ENCODE measurements around the gene SBF2. TPM values are rescaled to one million over a fixed set of nuclear protein-coding genes. Genes with fewer than 3 reads are reported as not detected.

Gene SBF2
- total RNA-seq, 1 experiment from 2014 or later, result 30.2 TPM

- H3K23me2 ChIP-seq (ENCODE audit: insufficient read length, low read depth, low read length, poor library complexity, severe bottlenecking), result peaks cover 2% of the 10 kb centered on the region
- H3K36me3 Mint-ChIP-seq (ENCODE audit: insufficient read depth in 1 of 3, low read depth in 3 of 3), result peaks cover 24 to 26% (median 25%) of the 10 kb centered on the region in 3 experiments
- H3K27ac Mint-ChIP-seq, result peak overlapping the region in 2 of 3 experiments; percentile 32 to 53; a peak in 3 of 7 replicates
- H3K14ac ChIP-seq (ENCODE audit: insufficient read depth, low read length), result no peak overlapping the region
- no peak overlapping the region for H3K18ac ChIP-seq (ENCODE audit: insufficient read length, low read depth, low read length)
- no peaks in the 10 kb centered on the region for H3K9me3 ChIP-seq (ENCODE audit: control insufficient read depth, low read depth, low read length)
- TF ChIP-seq, protein P1, sequence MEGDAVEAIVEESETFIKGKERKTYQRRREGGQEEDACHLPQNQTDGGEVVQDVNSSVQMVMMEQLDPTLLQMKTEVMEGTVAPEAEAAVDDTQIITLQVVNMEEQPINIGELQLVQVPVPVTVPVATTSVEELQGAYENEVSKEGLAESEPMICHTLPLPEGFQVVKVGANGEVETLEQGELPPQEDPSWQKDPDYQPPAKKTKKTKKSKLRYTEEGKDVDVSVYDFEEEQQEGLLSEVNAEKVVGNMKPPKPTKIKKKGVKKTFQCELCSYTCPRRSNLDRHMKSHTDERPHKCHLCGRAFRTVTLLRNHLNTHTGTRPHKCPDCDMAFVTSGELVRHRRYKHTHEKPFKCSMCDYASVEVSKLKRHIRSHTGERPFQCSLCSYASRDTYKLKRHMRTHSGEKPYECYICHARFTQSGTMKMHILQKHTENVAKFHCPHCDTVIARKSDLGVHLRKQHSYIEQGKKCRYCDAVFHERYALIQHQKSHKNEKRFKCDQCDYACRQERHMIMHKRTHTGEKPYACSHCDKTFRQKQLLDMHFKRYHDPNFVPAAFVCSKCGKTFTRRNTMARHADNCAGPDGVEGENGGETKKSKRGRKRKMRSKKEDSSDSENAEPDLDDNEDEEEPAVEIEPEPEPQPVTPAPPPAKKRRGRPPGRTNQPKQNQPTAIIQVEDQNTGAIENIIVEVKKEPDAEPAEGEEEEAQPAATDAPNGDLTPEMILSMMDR (conservative IDR thresholded peaks at IDR 0.05), result no peak
- no peak overlapping the region for H2BK120ac ChIP-seq (ENCODE audit: low read depth, low read length, poor library complexity, severe bottlenecking)
- H4K8ac ChIP-seq (replicated peaks; ENCODE audit: insufficient read length, low read depth, low read length), result no peak overlapping the region
- H2AFZ ChIP-seq (ENCODE audit: low read length), result no peak overlapping the region
- no peak overlapping the region for H3K9ac ChIP-seq (ENCODE audit: extremely low read depth, insufficient read length, low read length)
- H2BK5ac ChIP-seq (ENCODE audit: insufficient read length, low read length), result no peak overlapping the region
- H3K79me1 ChIP-seq (ENCODE audit: insufficient read depth, low read depth, low read length, poor library complexity, severe bottlenecking), result no peaks in the 10 kb centered on the region
- H3K4me1 ChIP-seq (ENCODE audit: insufficient read depth, low read length), result no peaks in the 10 kb centered on the region; the same call in 1 of the 2 replicates
- peaks cover 11 to 12% of the 10 kb centered on the region in 2 experiments; a peak in 4 of 5 replicates for H3K9me3 Mint-ChIP-seq
- no peak overlapping the region for H4K5ac ChIP-seq (ENCODE audit: insufficient read length, low read depth, low read length)
- H3K79me2 ChIP-seq (ENCODE audit: insufficient read depth, low read length), result no peaks in the 10 kb centered on the region
- H3K23ac ChIP-seq (ENCODE audit: insufficient read length, low read depth, low read length), result no peak overlapping the region
- H3K27ac ChIP-seq (ENCODE audit: insufficient read length, low read depth, low read length), result no peak overlapping the region
- H3K4ac ChIP-seq (ENCODE audit: low read depth, low read length), result no peak overlapping the region
- no peak overlapping the region for H3K4me2 ChIP-seq (ENCODE audit: insufficient read depth, insufficient read length, low read length)
- H3K4me3 Mint-ChIP-seq, result no peak overlapping the region
- H3K56ac ChIP-seq (ENCODE audit: insufficient read length, low read depth, low read length), result no peak overlapping the region
- no peaks in the 10 kb centered on the region for H3K27me3 Mint-ChIP-seq (ENCODE audit: low read depth)
- H2BK12ac ChIP-seq (ENCODE audit: insufficient read length, low read depth, low read length), result no peak overlapping the region
- H4K91ac ChIP-seq (ENCODE audit: insufficient read length, low read depth, low read length), result no peak overlapping the region
- H3T11ph ChIP-seq (ENCODE audit: low read length), result no peak overlapping the region
- no peak for DNase-seq
- H2BK15ac ChIP-seq (ENCODE audit: low read depth, low read length), result no peak overlapping the region
- no peaks in the 10 kb centered on the region for H4K20me1 ChIP-seq (ENCODE audit: control insufficient read depth, insufficient read depth, insufficient read length)
- no peaks in the 10 kb centered on the region for H3K27me3 ChIP-seq (ENCODE audit: insufficient read depth, low read length)
- no peak overlapping the region for H2BK20ac ChIP-seq (ENCODE audit: low read depth, low read length, poor library complexity, severe bottlenecking)
- H3K4me1 Mint-ChIP-seq, result peaks cover 19 to 28% of the 10 kb centered on the region in 2 experiments
- H2AK5ac ChIP-seq (ENCODE audit: insufficient read length, low read length), result no peak overlapping the region
- WGBS (ENCODE audit: extremely low coverage, insufficient read length, low lambda C conversion rate), result no CpG with 5 or more reads among the region's 1 CpG
Observed at GRCh38 chr11:9927670-9928069, 366.3 kb downstream of the SBF2 start.

Data from H9 (cell line).